Fibroblast of villous mesenchyme (primary cell): ENCODE measurements around the gene TUBB2A. TPM values are rescaled to one million over a fixed set of nuclear protein-coding genes. Genes with fewer than 3 reads are reported as not detected.

ENCODE experiments used
- DNase-seq: peaks from one replicate; pipeline ENCODE4 v3.0.0-alpha.2; 2010; ENCODE audit warnings: low read depth
- H3K4me3 ChIP-seq: 2 replicates; pipeline ENCODE4 v1.5.1; 2011; ENCODE audit warnings: low read depth, mild to moderate bottlenecking, low read length
- CTCF ChIP-seq: IDR thresholded peaks from 2 replicates; pipeline ENCODE4 v1.5.1; 2012; ENCODE audit warnings: low read depth, mild to moderate bottlenecking, low read length; ENCODE audit not compliant: insufficient read depth
- total RNA-seq: library from RNA; depleted of rRNA; stranded (reverse); fragments of >200 nt; gene quantifications from 2 replicates; pipeline ENCODE4 v1.2.3, GENCODE V29; 2012

The TUBB2A gene
- total RNA-seq, result 81.5 and 90.7 TPM in 2 replicates

DNA sequence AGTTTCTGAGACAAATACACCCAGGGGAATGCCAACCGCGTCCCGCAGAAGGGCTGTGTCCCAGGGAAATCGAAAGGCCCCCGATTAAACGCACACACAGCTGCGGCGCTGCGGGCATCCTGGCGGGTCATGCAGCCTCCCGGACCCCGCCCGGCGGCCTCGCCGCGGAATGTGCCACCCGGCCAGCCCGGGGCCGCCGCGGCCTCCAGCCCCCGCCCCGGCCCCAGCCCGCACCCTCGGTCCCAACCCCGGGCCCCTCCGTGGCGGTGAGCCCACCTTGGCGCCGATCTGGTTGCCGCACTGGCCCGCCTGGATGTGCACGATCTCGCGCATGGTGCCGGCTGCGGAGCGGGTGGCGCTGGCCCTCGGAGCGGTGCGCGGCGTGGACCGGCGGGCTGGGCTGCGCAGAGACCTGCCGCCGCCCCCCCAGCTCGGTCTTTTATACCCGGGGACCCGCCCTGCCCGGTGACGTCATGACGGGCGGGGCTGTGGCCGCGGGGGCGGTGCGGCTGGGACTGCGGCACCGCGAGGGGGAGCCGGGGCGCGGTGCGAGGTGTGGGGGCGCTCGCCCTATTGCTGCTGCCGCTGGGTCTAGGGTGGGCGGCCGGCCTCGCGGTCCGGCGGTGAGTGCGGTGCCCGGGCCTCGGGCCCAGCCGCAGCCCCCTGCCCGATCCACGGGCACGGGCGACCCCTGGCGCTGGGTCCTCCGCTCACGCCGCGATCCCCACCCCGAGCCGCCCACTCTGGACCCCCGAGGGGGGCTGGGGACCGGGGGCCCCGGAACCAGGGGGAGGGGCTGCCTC, at the start of gene TUBB2A:
TSS of gene TUBB2A (minus strand) at position 414 of the 803 bp plus-strand sequence. CDS start at position 333, 81 bp downstream.
- H3K4me3 ChIP-seq, result peak within 1 kb of the TSS; percentile 86
- peak; percentile 84 for DNase-seq
- peak; percentile 18 for TF ChIP-seq CTCF

DNA sequence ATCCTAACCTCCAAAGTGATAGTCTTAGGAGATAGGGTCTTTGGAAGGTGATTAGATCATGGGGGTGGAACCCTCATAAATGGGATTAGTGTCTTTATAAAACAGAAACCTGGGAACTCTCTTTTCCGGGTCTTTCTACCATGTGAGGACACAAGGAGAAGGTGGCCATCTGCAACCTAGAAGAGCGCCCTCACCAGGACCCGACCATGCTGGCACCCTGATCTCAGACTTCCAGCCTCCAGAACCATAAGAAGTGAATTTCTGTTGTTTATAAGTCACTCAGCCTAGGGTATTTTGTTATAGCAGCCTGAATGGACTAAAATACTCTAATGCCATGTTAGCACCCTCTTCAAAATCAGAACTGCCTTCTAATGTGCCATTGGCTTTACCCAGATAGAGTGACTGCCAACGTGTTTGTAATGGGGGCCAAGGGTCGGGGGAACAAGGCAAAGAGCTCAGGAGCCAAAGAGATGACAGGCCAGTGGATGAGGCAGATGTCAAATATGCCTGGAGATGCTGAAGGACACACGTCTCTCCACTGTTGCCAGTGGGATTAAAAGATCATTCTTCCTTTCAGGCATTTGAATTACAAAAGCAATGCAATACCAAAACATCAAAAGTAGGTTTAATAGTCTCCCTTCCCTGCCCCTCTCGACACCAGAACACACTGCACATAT, 49.1 kb upstream of the TUBB2A start:
- no peak for TF ChIP-seq CTCF
- no peak for DNase-seq

GRCh38 chr6:3205913-3206312, 48.6 kb upstream of the TUBB2A start:
- H3K4me3 ChIP-seq, result no peak overlapping the region
- TF ChIP-seq CTCF, result no peak
- DNase-seq, result peak; percentile 95

More for the DNA sequence above, 49.1 kb upstream of the TUBB2A start:
- no peak overlapping the region for H3K4me3 ChIP-seq

- no peak for DNase-seq
- H3K4me3 ChIP-seq, result no peak overlapping the region
- no peak for TF ChIP-seq CTCF
Measured at GRCh38 chr6:3204921-3205320, 47.6 kb upstream of the TUBB2A start.

DNA sequence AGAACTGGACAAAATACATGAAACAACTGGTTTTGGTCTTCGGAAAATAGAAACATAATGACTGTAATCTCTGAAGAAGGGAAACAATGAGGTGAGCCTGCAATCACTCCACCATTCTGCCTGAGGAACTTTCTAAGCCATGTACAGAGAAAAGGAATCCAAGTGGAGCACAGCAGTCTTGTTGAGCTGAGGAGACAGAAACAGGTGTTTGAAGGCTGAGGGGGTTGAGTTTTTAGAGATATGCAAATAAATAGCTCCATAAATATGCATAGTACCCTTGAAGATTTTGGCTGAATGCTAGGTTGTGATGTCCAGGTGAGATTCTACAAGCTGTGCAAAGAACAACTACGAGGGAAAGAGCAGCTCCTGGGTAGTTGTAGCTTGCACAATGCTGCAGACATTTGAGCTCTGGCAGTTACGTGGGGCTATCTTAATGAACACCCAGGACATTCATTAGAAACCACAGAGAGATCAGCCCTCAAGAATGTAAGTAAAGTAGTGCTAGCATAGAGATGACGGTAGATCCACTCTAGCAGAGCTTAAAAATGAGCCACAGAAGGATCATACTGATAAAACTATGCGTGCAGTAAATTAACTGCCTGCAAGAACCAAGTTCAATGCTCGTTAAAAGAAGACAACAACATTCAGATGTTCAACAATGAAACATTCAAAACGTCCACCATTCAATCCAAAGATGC, 45.8 kb upstream of the TUBB2A start:
- no peak overlapping the region for H3K4me3 ChIP-seq
- TF ChIP-seq CTCF, result no peak
- peak; percentile 96 for DNase-seq

DNA sequence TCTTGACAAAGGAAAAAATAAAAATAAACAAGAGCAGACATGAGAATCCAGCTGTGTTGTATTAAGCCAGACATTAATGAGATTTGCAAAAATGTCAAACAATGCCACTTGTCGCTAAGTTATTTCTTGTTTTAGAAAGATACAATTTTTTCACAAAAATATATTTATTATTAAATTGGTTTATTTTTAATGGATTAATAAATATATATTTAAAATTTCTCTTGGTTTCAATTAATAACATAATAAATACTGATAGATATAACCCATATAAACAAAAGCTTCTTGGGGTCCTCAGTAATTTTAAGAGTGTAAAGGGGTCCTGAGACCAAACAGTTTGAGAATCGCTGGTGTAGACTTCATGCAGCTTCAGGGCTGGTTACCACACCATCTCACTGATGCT, 44.0 kb upstream of the TUBB2A start:
- no peak for TF ChIP-seq CTCF
- no peak for DNase-seq

More for the DNA sequence above, 44.0 kb upstream of the TUBB2A start:
- H3K4me3 ChIP-seq, result no peak overlapping the region
